IPS-15b (cell line): ENCODE measurements around the gene VSIG2.
"Not testable (repeated sequence)": the region's sequence is repeated elsewhere in the genome, so short reads cannot be mapped to it uniquely, and the experiment has no call there.

ENCODE experiments used
- H3K27me3 ChIP-seq: one replicate; pipeline ENCODE4 v1.6.1; 2013; ENCODE audit warnings: low read length; ENCODE audit not compliant: control insufficient read depth, insufficient read depth
- H3K36me3 ChIP-seq: one replicate; pipeline ENCODE4 v1.6.1; 2013; ENCODE audit warnings: low read length; ENCODE audit not compliant: control insufficient read depth, insufficient read depth
- H3K4me1 ChIP-seq: one replicate; pipeline ENCODE4 v1.6.1; 2013; ENCODE audit warnings: mild to moderate bottlenecking, low read length; ENCODE audit not compliant: control insufficient read depth, insufficient read depth
- H3K4me3 ChIP-seq: one replicate; pipeline ENCODE4 v1.5.1; 2013; ENCODE audit warnings: low read depth, low read length
- H3K9ac ChIP-seq: one replicate; pipeline ENCODE4 v1.6.1; 2013; ENCODE audit warnings: low read depth, mild to moderate bottlenecking, low read length
- H3K9me3 ChIP-seq: one replicate; pipeline ENCODE4 v1.6.1; 2013; ENCODE audit warnings: mild to moderate bottlenecking, low read length; ENCODE audit not compliant: control insufficient read depth, insufficient read depth

VSIG2 gene

GRCh38 chr11:124783002-124783401, 30.9 kb upstream of the VSIG2 start:
- Histone ChIP-seq H3K4me1 (no peaks in the 10 kb centered on the region), H3K27me3 (no peaks in the 10 kb centered on the region), H3K9ac (no peak overlapping the region), H3K4me3 (no peak overlapping the region), H3K9me3 (no peaks in the 10 kb centered on the region), H3K36me3 (no peaks in the 10 kb centered on the region)

GRCh38 chr11:124779568-124779967, 27.5 kb upstream of the VSIG2 start:
- H3K27me3 ChIP-seq, result no peaks in the 10 kb centered on the region
- no peak overlapping the region for H3K9ac ChIP-seq
- no peak overlapping the region for H3K4me3 ChIP-seq
- no peaks in the 10 kb centered on the region for H3K4me1 ChIP-seq
- no peaks in the 10 kb centered on the region for H3K36me3 ChIP-seq
- no peaks in the 10 kb centered on the region for H3K9me3 ChIP-seq

DNA sequence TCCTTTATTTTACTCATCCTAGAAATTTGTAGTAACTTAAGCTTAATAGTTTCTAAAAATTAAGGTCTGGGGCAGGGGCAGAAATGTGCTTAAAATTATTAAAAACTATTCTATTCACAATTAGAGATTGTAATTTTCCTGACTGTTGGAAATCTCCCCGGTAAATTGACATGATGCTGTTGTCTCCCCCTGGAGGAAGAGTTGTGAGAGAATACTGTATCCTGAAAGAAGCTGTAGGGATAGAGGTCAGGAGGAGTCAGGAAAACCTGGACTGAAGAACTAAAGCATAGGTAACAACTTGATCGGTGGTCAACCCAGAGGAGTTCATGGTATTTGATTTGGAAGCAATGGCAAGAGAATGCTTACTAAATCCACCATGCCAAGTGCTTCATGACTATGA, 26.2 kb upstream of the VSIG2 start:
- Histone ChIP-seq H3K4me1 (no peaks in the 10 kb centered on the region), H3K4me3 (no peak overlapping the region), H3K9me3 (no peaks in the 10 kb centered on the region), H3K36me3 (no peaks in the 10 kb centered on the region), H3K9ac (no peak overlapping the region), H3K27me3 (no peaks in the 10 kb centered on the region)

DNA sequence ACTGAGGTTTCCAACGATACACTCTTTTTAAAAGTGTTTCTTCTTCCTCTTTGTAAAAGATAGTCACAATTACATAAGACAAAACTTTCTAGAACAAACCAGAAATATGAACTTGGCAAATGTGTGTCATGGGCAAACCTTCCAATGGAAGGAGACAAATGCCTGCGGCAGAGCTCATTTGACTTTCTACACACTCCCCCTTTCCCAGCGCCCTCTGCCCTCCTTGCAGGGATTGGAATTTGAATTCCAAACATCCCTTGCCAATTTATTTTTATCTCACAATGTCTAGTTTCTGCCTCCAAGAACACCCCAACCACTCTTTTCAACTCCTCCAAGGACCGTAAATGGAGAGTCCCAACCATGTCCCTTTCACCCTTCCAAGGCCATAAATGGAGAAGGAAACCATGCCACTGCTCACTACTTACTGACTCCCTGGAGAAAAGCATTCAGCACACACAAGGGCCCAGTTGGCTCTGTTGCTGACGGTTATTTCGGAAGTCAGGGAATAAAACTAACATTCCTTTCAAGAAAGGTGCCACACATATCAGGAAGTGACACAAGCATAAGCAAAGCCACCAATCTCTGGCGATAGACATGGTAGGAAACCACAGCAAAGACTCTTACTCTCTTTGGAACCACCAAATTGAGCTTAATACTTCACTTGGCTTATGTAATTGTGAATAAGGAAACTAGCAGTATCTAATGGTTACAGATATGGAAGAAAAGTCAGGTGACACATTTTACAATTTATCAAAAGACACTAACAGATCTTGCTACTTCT, 25.0 kb upstream of the VSIG2 start:
- Histone ChIP-seq H3K4me3 (no peak overlapping the region), H3K9me3 (no peaks in the 10 kb centered on the region), H3K36me3 (no peaks in the 10 kb centered on the region), H3K9ac (no peak overlapping the region), H3K27me3 (no peaks in the 10 kb centered on the region), H3K4me1 (no peaks in the 10 kb centered on the region)

GRCh38 chr11:124770959-124771358, 18.9 kb upstream of the VSIG2 start:
- H3K9me3 ChIP-seq, H3K4me1 ChIP-seq, H3K36me3 ChIP-seq, H3K9ac ChIP-seq, H3K4me3 ChIP-seq, H3K27me3 ChIP-seq: not testable (repeated sequence)

GRCh38 chr11:124769806-124770774, 18.0 kb upstream of the VSIG2 start:
- Histone ChIP-seq H3K36me3 (peaks cover 2% of the 10 kb centered on the region), H3K27me3 (no peaks in the 10 kb centered on the region), H3K4me3 (no peak overlapping the region), H3K9ac (no peak overlapping the region), H3K9me3 (no peaks in the 10 kb centered on the region), H3K4me1 (no peaks in the 10 kb centered on the region)

- Histone ChIP-seq H3K36me3 (peaks cover 2% of the 10 kb centered on the region), H3K9me3 (no peaks in the 10 kb centered on the region), H3K4me3 (no peak overlapping the region), H3K9ac (no peak overlapping the region), H3K27me3 (no peaks in the 10 kb centered on the region), H3K4me1 (no peaks in the 10 kb centered on the region)
Observed at GRCh38 chr11:124768914-124769313, 16.9 kb upstream of the VSIG2 start.

DNA sequence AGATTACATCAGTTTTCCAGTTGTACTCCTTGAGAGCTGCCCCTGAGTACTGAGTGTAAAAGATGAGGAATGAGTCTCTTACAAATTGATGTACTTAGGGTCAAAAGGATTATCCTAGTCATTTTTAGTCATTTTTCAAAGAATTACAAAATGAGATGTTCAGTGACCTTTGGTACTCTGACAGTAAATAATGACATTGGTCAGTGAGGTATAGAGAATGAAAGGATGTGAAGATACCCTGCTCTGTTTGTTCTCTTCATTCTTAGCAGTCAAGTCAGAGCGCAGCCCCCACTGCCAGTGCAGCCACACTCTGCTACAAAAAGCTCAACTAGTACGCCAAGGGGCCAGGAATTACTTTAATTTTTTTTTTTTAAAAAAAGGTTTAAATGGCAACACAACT, 14.1 kb upstream of the VSIG2 start:
- H3K4me1 ChIP-seq, result peaks cover 3% of the 10 kb centered on the region
- peaks cover 17% of the 10 kb centered on the region for H3K27me3 ChIP-seq
- peaks cover 2% of the 10 kb centered on the region for H3K36me3 ChIP-seq
- no peaks in the 10 kb centered on the region for H3K9me3 ChIP-seq
- H3K4me3 ChIP-seq, result no peak overlapping the region
- no peak overlapping the region for H3K9ac ChIP-seq

GRCh38 chr11:124763156-124763947, 11.3 kb upstream of the VSIG2 start:
- H3K9ac ChIP-seq, result no peak overlapping the region
- no peaks in the 10 kb centered on the region for H3K9me3 ChIP-seq
- H3K4me3 ChIP-seq, result peak overlapping the region; percentile 66
- H3K27me3 ChIP-seq, result peaks cover 45% of the 10 kb centered on the region
- H3K4me1 ChIP-seq, result peaks cover 9% of the 10 kb centered on the region
- peaks cover 2% of the 10 kb centered on the region for H3K36me3 ChIP-seq

GRCh38 chr11:124762624-124763155, 10.6 kb upstream of the VSIG2 start:
- H3K9me3 ChIP-seq, result no peaks in the 10 kb centered on the region
- H3K9ac ChIP-seq, result no peak overlapping the region
- peaks cover 11% of the 10 kb centered on the region for H3K4me1 ChIP-seq
- peak overlapping the region; percentile 66 for H3K4me3 ChIP-seq
- H3K27me3 ChIP-seq, result peaks cover 50% of the 10 kb centered on the region
- peaks cover 2% of the 10 kb centered on the region for H3K36me3 ChIP-seq

- Histone ChIP-seq H3K36me3 (no peaks in the 10 kb centered on the region), H3K4me1 (peaks cover 11% of the 10 kb centered on the region), H3K9ac (no peak within 1 kb of the TSS), H3K9me3 (no peaks in the 10 kb centered on the region), H3K4me3 (peak within 1 kb of the TSS; percentile 66), H3K27me3 (peaks cover 56% of the 10 kb centered on the region)
Observed at GRCh38 chr11:124762105-124762623, 10.1 kb upstream of the VSIG2 start, which contains the start of gene ESAM. Gene ESAM, minus strand, starts transcription at chr11:124762290. Its CDS starts 136 bp downstream, at chr11:124762154.
